Suppressor macrophage (primary cell): ENCODE data around the gene SLC16A9.
A peak's percentile ranks its signal among the peaks of the same experiment; 100 is the strongest.

Experiments
- DNase-seq, 4 experiments: peaks; one replicate each; pipeline ENCODE4 v3.0.0-alpha.2; 2020 to 2022

SLC16A9 gene

GRCh38 chr10:59718257-59718656, 8.6 kb upstream of the SLC16A9 start:
- DNase-seq = no peak

GRCh38 chr10:59713196-59713821, 3.7 kb upstream of the SLC16A9 start:
- no peak for DNase-seq

GRCh38 chr10:59711871-59712494, 2.3 kb upstream of the SLC16A9 start:
- no peak for DNase-seq

- DNase-seq = no peak
Measured at GRCh38 chr10:59708816-59709394, 745 bp downstream of the SLC16A9 start.

GRCh38 chr10:59706851-59707797, 2.5 kb downstream of the SLC16A9 start:
- DNase-seq = peak in 2 of 4 experiments; percentile 4 to 14

GRCh38 chr10:59705931-59706330, 3.7 kb downstream of the SLC16A9 start:
- no peak for DNase-seq

- no peak for DNase-seq
Measured at GRCh38 chr10:59704630-59705029, 5.0 kb downstream of the SLC16A9 start.

GRCh38 chr10:59702347-59702746, 7.3 kb downstream of the SLC16A9 start:
- no peak for DNase-seq

- DNase-seq = no peak
Measured at GRCh38 chr10:59700709-59701108, 8.9 kb downstream of the SLC16A9 start.

- DNase-seq = no peak
Measured at GRCh38 chr10:59698326-59698725, 11.3 kb downstream of the SLC16A9 start.

GRCh38 chr10:59695637-59696036, 14.0 kb downstream of the SLC16A9 start:
- DNase-seq = no peak

- no peak for DNase-seq
Measured at GRCh38 chr10:59694936-59695335, 14.7 kb downstream of the SLC16A9 start.

GRCh38 chr10:59692113-59692512, 17.5 kb downstream of the SLC16A9 start:
- no peak for DNase-seq

GRCh38 chr10:59688921-59689351, 20.7 kb downstream of the SLC16A9 start:
- no peak for DNase-seq

- no peak for DNase-seq
Measured at GRCh38 chr10:59687657-59688056, 22.0 kb downstream of the SLC16A9 start.

GRCh38 chr10:59684006-59684405, 25.6 kb downstream of the SLC16A9 start:
- no peak for DNase-seq

- DNase-seq = peak; percentile 4 to 34 (median 24)
Measured at GRCh38 chr10:59682986-59683937, 26.4 kb downstream of the SLC16A9 start.

- no peak for DNase-seq
Measured at GRCh38 chr10:59680199-59680598, 29.5 kb downstream of the SLC16A9 start.

GRCh38 chr10:59678884-59679301, 30.8 kb downstream of the SLC16A9 start:
- peak in 1 of 4 experiments; percentile 50 for DNase-seq

GRCh38 chr10:59677253-59677831, 32.3 kb downstream of the SLC16A9 start:
- no peak for DNase-seq

- no peak for DNase-seq
Measured at GRCh38 chr10:59675812-59676211, 33.8 kb downstream of the SLC16A9 start.
